ENCODE measurements around the gene ITGB4. TPM values are rescaled to one million over a fixed set of nuclear protein-coding genes. Genes with fewer than 3 reads are reported as not detected.

ITGB4 gene
- total and polyA plus RNA-seq, 2 of the 13 experiments (the other 11 are each of a cell fraction or from before 2014, with no cell fraction given), result 6.9 to 14.5 TPM

- no peak for TF ChIP-seq TIGD3 (CRISPR knock-in tag; IDR thresholded peaks at IDR 0.05; ENCODE audit: borderline replicate concordance)
- TF ChIP-seq ZNF619 (CRISPR knock-in tag; IDR thresholded peaks at IDR 0.05), result no peak
- TF ChIP-seq ZNF780A (CRISPR knock-in tag; IDR thresholded peaks at IDR 0.05), result peak; percentile 75; the same call in 1 of the 2 replicates
- no peak for TF ChIP-seq ZNF18 (CRISPR knock-in tag; IDR thresholded peaks at IDR 0.05; ENCODE audit: insufficient replicate concordance)
- no peak; the same call in 1 of the 2 replicates for TF ChIP-seq ZNF354B (CRISPR knock-in tag; IDR thresholded peaks at IDR 0.05)
- TF ChIP-seq NR3C1 (CRISPR knock-in tag; IDR thresholded peaks at IDR 0.05), result no peak
- no peak; the same call in 1 of the 2 replicates for TF ChIP-seq MBNL3 (CRISPR knock-in tag; conservative IDR thresholded peaks at IDR 0.05)
- peak; percentile 44; the same call in 1 of the 2 replicates for TF ChIP-seq ZNF776 (CRISPR knock-in tag; IDR thresholded peaks at IDR 0.05)
- peak; percentile 82; the same call in 1 of the 2 replicates for TF ChIP-seq THRA (CRISPR knock-in tag; IDR thresholded peaks at IDR 0.05; ENCODE audit: borderline replicate concordance)
- TF ChIP-seq ZNF674 (CRISPR knock-in tag; IDR thresholded peaks at IDR 0.05; ENCODE audit: low read depth), result peak; percentile 74; the same call in 1 of the 2 replicates
- TF ChIP-seq SMAD3 (CRISPR knock-in tag; IDR thresholded peaks at IDR 0.05), result peak; percentile 61; the same call in 1 of the 2 replicates
- TF ChIP-seq ZSCAN22 (CRISPR knock-in tag; IDR thresholded peaks at IDR 0.05), result peak; percentile 70; the same call in 1 of the 2 replicates
- no peak for TF ChIP-seq RNF219 (CRISPR knock-in tag; IDR thresholded peaks at IDR 0.05)
- peak; percentile 56 for TF ChIP-seq NCOA2 (CRISPR knock-in tag; IDR thresholded peaks at IDR 0.05)
- TF ChIP-seq ZSCAN9 (CRISPR knock-in tag; IDR thresholded peaks at IDR 0.05; ENCODE audit: borderline replicate concordance), result peak; percentile 76; the same call in 1 of the 2 replicates
- TF ChIP-seq ZNF30 (CRISPR knock-in tag; IDR thresholded peaks at IDR 0.05), result peak; percentile 62; the same call in 1 of the 2 replicates
- 0 out of 2 replicates have a peak, but pooled peaks have one; percentile 29 for TF ChIP-seq MXD4 (CRISPR knock-in tag; IDR thresholded peaks at IDR 0.05)
- no peak for TF ChIP-seq SP2 (CRISPR knock-in tag; IDR thresholded peaks at IDR 0.05)
Observed at GRCh38 chr17:75754378-75755204, 33.3 kb downstream of the ITGB4 start (continued).
